K562 (cell line): Measurements from ENCODE around the gene RAB43. TPM values are rescaled to one million over a fixed set of nuclear protein-coding genes. Genes with fewer than 3 reads are reported as not detected.
"Not testable (repeated sequence)": the region's sequence is repeated elsewhere in the genome, so short reads cannot be mapped to it uniquely, and the experiment has no call there.

ENCODE experiments used
- ATAC-seq: fragments of 200-7000 bp; cut with Tn5 transposase; 3 replicates; pipeline ENCODE4 v1.9.1; 2020; ENCODE audit warnings: moderate library complexity
- BruUV-seq: library from RNA; stranded (reverse); fragments of 400-500 nt; replicated peaks from 2 replicates; lab custom pipeline; 2021; lab: Mats Ljungman, UMichigan
- CTCF ChIA-PET: fragments of 300-600 bp; formaldehyde crosslinking; extraction: SDS; loops from one replicate; lab custom pipeline; 2021; ENCODE audit warnings: low intra/inter-chr PET ratio; lab: Yijun Ruan, JAX
- POLR2A ChIA-PET: fragments of 300-600, 350-650 bp; sonication (Branson Sonifier 250); formaldehyde crosslinking; extraction: SDS; loops from one replicate; lab custom pipeline; 2021; ENCODE audit warnings: antibody characterized with exemption, inconsistent platforms; lab: Yijun Ruan, JAX
- DNase-seq, 4 experiments: peaks; one replicate each; pipeline versions ENCODE4 v3.0.0 to v3.0.0-alpha.2; 2011 to 2018; ENCODE audit warnings: low spot score in 3 of 4, mixed read lengths in 3 of 4; ENCODE audit errors: extremely low read depth in 1 of 4
- FAIRE-seq: peaks from 2 replicates; lab custom pipeline; 2011; peaks lifted over from hg19 to GRCh38; lab: Jason Lieb, UNC
- H2AFZ ChIP-seq: 2 replicates; pipeline ENCODE4 v1.6.0; 2011; ENCODE audit warnings: low read depth, low read length, control low read depth, inconsistent platforms
- H3K27ac ChIP-seq: fragments of 200-600 bp; 3 replicates; pipeline ENCODE4 v1.8.0; 2011; ENCODE audit warnings: low read depth, mild to moderate bottlenecking, control low read depth, inconsistent platforms, low read length, moderate library complexity, mixed read lengths; ENCODE audit errors: extremely low read depth
- H3K27me3 ChIP-seq, 2 experiments: fragments of 300-600 bp in 1 of 2; 2 replicates in 1 of 2; 3 replicates in 1 of 2; pipeline versions ENCODE4 v1.6.0 to v1.8.0; 2011; ENCODE audit warnings: inconsistent platforms in 2 of 2, low read length in 2 of 2, mild to moderate bottlenecking in 1 of 2, mixed read lengths in 1 of 2, moderate library complexity in 1 of 2; ENCODE audit not compliant: control insufficient read depth in 2 of 2, insufficient read depth in 2 of 2
- H3K36me3 ChIP-seq: fragments of 300-600 bp; 3 replicates; pipeline ENCODE4 v1.8.0; 2011; ENCODE audit warnings: mild to moderate bottlenecking, low read length, inconsistent platforms; ENCODE audit not compliant: control insufficient read depth, insufficient read depth
- H3K4me1 ChIP-seq, 2 experiments: fragments of 200-600 bp in 1 of 2; replicated peaks in 1 of 2; 2 replicates in 1 of 2; 3 replicates in 1 of 2; pipeline versions ENCODE4 v1.5.1 to v1.8.0; 2011; ENCODE audit warnings: inconsistent platforms in 2 of 2, low read length in 2 of 2, mild to moderate bottlenecking in 1 of 2, mixed read lengths in 1 of 2, moderate library complexity in 1 of 2; ENCODE audit not compliant: control insufficient read depth in 2 of 2, insufficient read depth in 2 of 2
- H3K4me2 ChIP-seq: 2 replicates; pipeline ENCODE4 v1.6.1; 2011; ENCODE audit warnings: low read length, control low read depth, inconsistent platforms, mixed read lengths; ENCODE audit not compliant: insufficient read depth
- H3K4me3 ChIP-seq: fragments of 200-600 bp; sonication (generic), shearing (Covaris generic); 2 replicates; pipeline ENCODE4 v1.5.1; 2016; ENCODE audit warnings: control low read depth, inconsistent platforms
- H3K79me2 ChIP-seq: fragments of 200-600 bp; 3 replicates; pipeline ENCODE4 v1.8.0; 2011; ENCODE audit warnings: low read length, inconsistent platforms; ENCODE audit not compliant: control insufficient read depth, insufficient read depth
- H3K9ac ChIP-seq, 2 experiments: 2 replicates each; pipeline versions ENCODE4 v1.6.0 to v1.6.1; 2011; ENCODE audit warnings: low read depth in 2 of 2, low read length in 2 of 2, control low read depth in 1 of 2, inconsistent platforms in 1 of 2, mild to moderate bottlenecking in 1 of 2, mixed read lengths in 1 of 2; ENCODE audit not compliant: insufficient read depth in 1 of 2
- H3K9me1 ChIP-seq: one replicate; pipeline ENCODE4 v1.6.0; 2011; ENCODE audit warnings: inconsistent platforms, mild to moderate bottlenecking, low read length, moderate library complexity; ENCODE audit not compliant: control insufficient read depth, insufficient read depth
- H3K9me3 ChIP-seq: replicated peaks from 2 replicates; pipeline ENCODE4 v1.5.1; 2011; ENCODE audit warnings: low read depth, low read length, inconsistent platforms; ENCODE audit not compliant: control insufficient read depth, insufficient read depth
- H4K20me1 ChIP-seq: replicated peaks from 2 replicates; pipeline ENCODE4 v1.6.1; 2011; ENCODE audit warnings: low read length, inconsistent platforms, mixed read lengths; ENCODE audit not compliant: control insufficient read depth, insufficient read depth
- ATF3 ChIP-seq, 2 experiments: fragments of 450-650 bp in 1 of 2; sonication (generic) in 1 of 2; formaldehyde crosslinking in 1 of 2; IDR thresholded peaks in 1 of 2; conservative IDR thresholded peaks in 1 of 2; 2 replicates each; pipeline versions ENCODE4 v1.6.1 to v1.8.1; 2016 to 2023; ENCODE audit warnings: mild to moderate bottlenecking in 2 of 2, moderate library complexity in 2 of 2, inconsistent platforms in 1 of 2, missing genetic modification reagents in 1 of 2
- MXI1 ChIP-seq: IDR thresholded peaks from 2 replicates; pipeline ENCODE4 v1.6.1; 2011; ENCODE audit warnings: low read depth, mild to moderate bottlenecking, improper control_type of control experiment, low read length
- PHF20 ChIP-seq: fragments of 450-650 bp; IDR thresholded peaks from 2 replicates; pipeline ENCODE4 v1.6.1; 2018; ENCODE audit not compliant: partially characterized antibody
- RBFOX2 ChIP-seq: fragments of 200-400 bp; formaldehyde crosslinking; IDR thresholded peaks from 2 replicates; pipeline ENCODE4 v1.6.1; 2017; ENCODE audit warnings: low read depth, mild to moderate bottlenecking, low read length, moderate library complexity
- SMAD4 ChIP-seq: fragments of 250-450 bp; sonication (Bioruptor Pico); conservative IDR thresholded peaks from 2 replicates; pipeline ENCODE4 v1.8.0; 2021; ENCODE audit warnings: inconsistent platforms, mild to moderate bottlenecking, moderate library complexity
- SMARCC2 ChIP-seq: fragments of 450-650 bp; IDR thresholded peaks from 2 replicates; pipeline ENCODE4 v1.6.1; 2017; ENCODE audit warnings: antibody characterized with exemption, moderate library complexity, mild to moderate bottlenecking, low read depth
- ZNF124 ChIP-seq: sonication (generic); formaldehyde crosslinking; IDR thresholded peaks from 2 replicates; pipeline ENCODE4 v1.8.1; 2022; ENCODE audit warnings: missing genetic modification reagents
- WGBS: fragments of 100-300 bp; shearing (Covaris generic); methylation state at CpG from one replicate; pipeline ENCODE4 v1.1.6; 2016; ENCODE audit warnings: low coverage, mixed read lengths; ENCODE audit not compliant: insufficient coverage; ENCODE audit errors: missing lambda C conversion rate; 5-methylcytosine and 5-hydroxymethylcytosine counted together
- in situ Hi-C: fragments of 300-500 bp; cut with MboI; formaldehyde crosslinking; loops from 4 replicates; pipeline ENCODE4 v1.15.0; 2018; ENCODE audit warnings: inconsistent platforms, mixed read lengths
- intact Hi-C: fragments of 100-400 bp; cut with micrococcal nuclease; formaldehyde crosslinking; loops from 2 replicates; pipeline ENCODE4 v1.14.2; 2022
- polyA plus RNA-seq, 8 experiments: library from polyadenylated mRNA; depleted of rRNA in 4 of 8; stranded (reverse) in 5 of 8; unstranded in 3 of 8; fragments of >200 nt; fragmentation: Nextera tagmentation in 2 of 8; fragmentation: Illumina TruSeq in 1 of 8; extraction: Ambion mirVana in 2 of 8; extraction: Trizol in 1 of 8; gene quantifications; 2 replicates each; pipeline versions ENCODE4 v1.2.1 to v1.2.3, GENCODE V29; 2011 to 2014; ENCODE audit warnings: inconsistent platforms in 1 of 8, missing spikeins in 1 of 8
- total RNA-seq, 7 experiments: library from RNA; depleted of rRNA in 6 of 7; stranded (reverse); fragments of >200 nt in 6 of 7; fragmentation: Illumina TruSeq in 2 of 7; extraction: Trizol in 2 of 7; gene quantifications; 2 replicates each; pipeline versions ENCODE4 v1.2.1 to v1.2.3, GENCODE V29; 2011 to 2021; ENCODE audit warnings: low replicate concordance in 1 of 7

The RAB43 gene
- total and polyA plus RNA-seq, 9 of the 15 experiments (the other 6 are each of a cell fraction or from before 2014, with no cell fraction given) = 0.04 to 6.8 (median 1.7) TPM; not detected in 2

- TF ChIP-seq ZNF124 (CRISPR knock-in tag) = no peak
- no peak for TF ChIP-seq MXI1
- TF ChIP-seq RBFOX2 = 0 out of 2 replicates have a peak, but pooled peaks have one; percentile 23
- TF ChIP-seq ATF3 (IDR thresholded peaks at IDR 0.05) = peak; percentile 90
- TF ChIP-seq ATF3 (CRISPR knock-in tag; conservative IDR thresholded peaks at IDR 0.05) = no peak
- no peak for TF ChIP-seq SMARCC2
- TF ChIP-seq SMAD4 (CRISPR knock-in tag) = peak; percentile 81
- TF ChIP-seq PHF20 = no peak
Measured at GRCh38 chr3:129112308-129113052, 9.1 kb downstream of the RAB43 start (continued).

GRCh38 chr3:129111076-129111780, 10.4 kb downstream of the RAB43 start:
- H3K27ac ChIP-seq, H3K9me3 ChIP-seq, CTCF ChIA-PET, H2AFZ ChIP-seq, H3K4me3 ChIP-seq, H3K36me3 ChIP-seq, H3K27me3 ChIP-seq, FAIRE-seq, intact Hi-C loops, H3K4me2 ChIP-seq, in situ Hi-C loops, H3K79me2 ChIP-seq, H3K4me1 ChIP-seq, DNase-seq, ATAC-seq, BruUV-seq, H3K9me1 ChIP-seq, H3K9ac ChIP-seq, H4K20me1 ChIP-seq: not testable (repeated sequence)
- POLR2A ChIA-PET = interaction anchor here (0.7 kb wide), 1 partner anchor 84 kb away, joined by 4 read pairs; no protein-coding TSS in a partner anchor
- 78% methylated on average over 9 of the region's 10 CpGs for WGBS
